Thoracic aorta (tissue), 2 donors: ENCODE data around the gene AGT. TPM values are rescaled to one million over a fixed set of nuclear protein-coding genes. Genes with fewer than 3 reads are reported as not detected.

ENCODE experiments used
- ATAC-seq: fragments of 150-250 bp; one replicate; pipeline ENCODE4 v1.8.0; 2017; ENCODE audit warnings: low read depth; ENCODE audit not compliant: insufficient number of reproducible peaks, low FRiP score
- DNase-seq: peaks from one replicate; pipeline ENCODE4 v3.0.0-alpha.2; 2020; ENCODE audit warnings: low spot score
- H3K27ac ChIP-seq, 2 donors: fragments of 200-600 bp; sonication (generic); 1 replicate in 1 of 2; 2 replicates in 1 of 2; pipeline ENCODE4 v1.5.1; 2016; ENCODE audit warnings: mild to moderate bottlenecking in 2 of 2, moderate library complexity in 2 of 2
- H3K27me3 ChIP-seq: fragments of 200-600 bp; sonication (generic); replicated peaks from 2 replicates; pipeline ENCODE4 v1.6.0; 2016; ENCODE audit warnings: mild to moderate bottlenecking; ENCODE audit not compliant: insufficient read depth
- H3K36me3 ChIP-seq: fragments of 200-600 bp; sonication (generic); one replicate; pipeline ENCODE4 v1.5.1; 2016
- H3K4me1 ChIP-seq, 2 donors: fragments of 200-600 bp; sonication (generic); 1 replicate in 1 of 2; 2 replicates in 1 of 2; pipeline versions ENCODE4 v1.5.1 to v1.6.0; 2016; ENCODE audit warnings: low read depth in 2 of 2, mild to moderate bottlenecking in 1 of 2; ENCODE audit not compliant: control insufficient read depth in 1 of 2
- H3K4me3 ChIP-seq: fragments of 200-600 bp; sonication (generic); 2 replicates; pipeline ENCODE4 v1.5.1; 2016; ENCODE audit warnings: mild to moderate bottlenecking
- H3K9me3 ChIP-seq: fragments of 200-600 bp; sonication (generic); 2 replicates; pipeline ENCODE4 v1.5.1; 2016
- CTCF ChIP-seq: fragments of 200-600 bp; sonication (generic); IDR thresholded peaks from one replicate; pipeline ENCODE4 v1.5.1; 2019; ENCODE audit warnings: antibody characterized with exemption
- total RNA-seq, 2 donors: library from RNA; depleted of rRNA; stranded (reverse); fragments of >200 nt; gene quantifications; one replicate each; pipeline versions ENCODE4 v1.1.0 to v1.2.3, GENCODE V29; 2016

The AGT gene
- total RNA-seq, 2 donors from 2014 or later = 42.0 to 69.1 TPM

- Histone ChIP-seq H3K4me3 (no peak overlapping the region), H3K27ac (no peak overlapping the region), H3K4me1 (no peaks in the 10 kb centered on the region), H3K27me3 (no peaks in the 10 kb centered on the region), H3K9me3 (no peaks in the 10 kb centered on the region), H3K36me3 (no peaks in the 10 kb centered on the region)
- no peak for TF ChIP-seq CTCF
- DNase-seq (no peak), ATAC-seq (no peak)
These were observed 10.1 kb downstream of the AGT start for GRCh38 chr1:230703679-230704385.

- H3K36me3 ChIP-seq = no peaks in the 10 kb centered on the region
- TF ChIP-seq CTCF = no peak
- H3K27me3 ChIP-seq = no peaks in the 10 kb centered on the region
- no peaks in the 10 kb centered on the region for H3K4me1 ChIP-seq
- ATAC-seq (no peak), DNase-seq (no peak)
- no peak overlapping the region for H3K4me3 ChIP-seq
- H3K27ac ChIP-seq = no peak overlapping the region
- H3K9me3 ChIP-seq = no peaks in the 10 kb centered on the region
These were observed 10.8 kb downstream of the AGT start for GRCh38 chr1:230702934-230703678.

- Histone ChIP-seq H3K4me1 (no peaks in the 10 kb centered on the region), H3K27ac (no peak overlapping the region), H3K9me3 (no peaks in the 10 kb centered on the region), H3K27me3 (no peaks in the 10 kb centered on the region), H3K4me3 (no peak overlapping the region), H3K36me3 (no peaks in the 10 kb centered on the region)
- ATAC-seq = no peak
- no peak for TF ChIP-seq CTCF
- no peak for DNase-seq
These were observed 11.8 kb downstream of the AGT start for GRCh38 chr1:230701895-230702768.

DNA sequence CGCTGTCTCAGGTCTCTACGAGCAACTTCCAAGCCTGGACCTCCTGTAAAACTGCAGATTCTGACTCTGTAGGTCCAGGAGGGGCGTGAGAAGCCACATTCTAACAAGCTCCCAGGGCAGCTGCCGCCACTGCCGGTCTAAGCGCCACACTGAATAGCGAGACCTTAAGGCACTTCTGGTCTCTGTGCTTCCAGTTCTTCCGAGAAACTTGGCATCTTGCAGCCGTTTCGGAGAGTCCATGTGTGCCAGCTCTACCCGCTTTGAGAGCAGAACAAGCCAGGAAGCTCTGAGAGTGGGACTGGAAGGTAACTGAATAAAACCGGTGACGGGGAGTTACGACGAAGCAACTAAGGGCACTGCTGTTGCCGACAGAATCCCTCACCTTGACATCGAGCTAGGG, 12.5 kb downstream of the AGT start:
- ATAC-seq = no peak

More for the DNA sequence above, 12.5 kb downstream of the AGT start:
- Histone ChIP-seq H3K4me3 (no peak overlapping the region), H3K4me1 (no peaks in the 10 kb centered on the region), H3K36me3 (no peaks in the 10 kb centered on the region), H3K27me3 (no peaks in the 10 kb centered on the region), H3K27ac (no peak overlapping the region), H3K9me3 (no peaks in the 10 kb centered on the region)
- no peak for DNase-seq
- no peak for TF ChIP-seq CTCF
